Suprapubic skin (tissue), 4 donors: Measurements from ENCODE around the gene FILIP1L. TPM values are rescaled to one million over a fixed set of nuclear protein-coding genes. Genes with fewer than 3 reads are reported as not detected.

Source experiments
- DNase-seq, 2 donors: peaks; one replicate each; pipeline ENCODE4 v3.0.0-alpha.2; 2019; ENCODE audit warnings: low spot score in 2 of 2
- H3K27ac ChIP-seq: fragments of 200-600 bp; sonication (generic); one replicate; pipeline ENCODE4 v1.5.1; 2019
- H3K27me3 ChIP-seq: fragments of 200-600 bp; sonication (generic); one replicate; pipeline ENCODE4 v1.5.1; 2019
- H3K36me3 ChIP-seq: fragments of 200-600 bp; sonication (generic); one replicate; pipeline ENCODE4 v1.5.1; 2019
- H3K4me1 ChIP-seq: fragments of 200-600 bp; sonication (generic); one replicate; pipeline ENCODE4 v1.5.1; 2019
- H3K4me3 ChIP-seq: fragments of 200-600 bp; sonication (generic); one replicate; pipeline ENCODE4 v1.5.1; 2019; ENCODE audit warnings: mild to moderate bottlenecking
- H3K9me3 ChIP-seq: fragments of 200-600 bp; sonication (generic); one replicate; pipeline ENCODE4 v1.5.1; 2019
- EP300 ChIP-seq: sonication (generic); formaldehyde crosslinking; IDR thresholded peaks from one replicate; pipeline ENCODE4 v1.6.1; 2017; ENCODE audit warnings: antibody characterized with exemption
- POLR2A ChIP-seq, 2 donors: fragments of 450-650 bp; IDR thresholded peaks; one replicate each; pipeline ENCODE4 v1.6.1; 2017; ENCODE audit warnings: antibody characterized with exemption in 2 of 2, mild to moderate bottlenecking in 2 of 2, moderate library complexity in 2 of 2
- POLR2AphosphoS5 ChIP-seq, 3 donors: sonication (generic); formaldehyde crosslinking; IDR thresholded peaks; one replicate each; pipeline ENCODE4 v1.6.1; 2017; ENCODE audit warnings: antibody characterized with exemption in 3 of 3
- WGBS: methylation state at CpG from one replicate; pipeline ENCODE4 v1.1.5; 2018; 5-methylcytosine and 5-hydroxymethylcytosine counted together
- total RNA-seq, 4 donors: library from RNA; depleted of rRNA; stranded (reverse); fragments of >200 nt; gene quantifications; one replicate each; pipeline ENCODE4 v1.1.0, GENCODE V29; 2016
- TF ChIP-seq, protein P1 (sequence below), 2 donors: fragments of 200-600 bp in 1 of 2; fragments of 450-650 bp in 1 of 2; sonication (generic) in 1 of 2; IDR thresholded peaks; one replicate each; pipeline ENCODE4 v1.5.1; 2016 to 2019; ENCODE audit warnings: antibody characterized with exemption in 2 of 2, mild to moderate bottlenecking in 1 of 2, moderate library complexity in 1 of 2

The FILIP1L gene
- total RNA-seq, 4 donors from 2014 or later: 14.0 to 19.9 (median 15.9) TPM

DNA sequence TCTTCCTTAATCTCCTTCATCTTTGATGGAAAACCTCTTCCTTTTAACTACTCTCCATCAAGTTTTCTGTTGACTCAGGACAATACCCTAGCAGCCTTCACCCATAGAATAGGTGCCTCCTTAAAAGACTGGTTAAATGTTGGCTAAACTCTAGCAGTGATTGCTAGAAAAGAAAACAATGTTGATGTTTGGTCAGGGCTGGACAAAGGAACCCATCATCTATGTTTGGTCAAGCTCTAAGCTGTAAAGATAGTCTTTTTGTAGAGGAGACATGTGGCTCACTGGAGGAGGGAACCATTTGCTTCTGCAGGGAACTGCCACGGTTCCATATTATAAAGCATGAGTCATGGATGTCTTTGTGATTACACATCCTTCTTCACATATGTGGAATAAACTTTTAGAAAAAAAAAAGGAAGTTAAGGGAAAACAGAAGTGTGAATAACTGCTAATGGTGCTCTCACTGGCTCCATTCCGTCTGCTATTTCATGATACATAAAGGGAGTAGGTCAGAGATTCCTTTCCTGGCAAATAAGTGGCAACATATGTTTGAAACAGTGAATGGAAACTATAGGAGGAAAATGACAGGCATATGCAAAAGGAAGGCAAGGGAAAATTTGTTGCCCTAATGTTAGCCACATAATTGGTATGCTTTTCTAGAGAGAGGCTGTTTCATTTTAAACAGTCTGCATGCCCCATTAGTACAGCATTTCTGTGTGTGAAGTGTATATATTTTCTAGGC is 218.4 kb downstream of the FILIP1L start:
- Histone ChIP-seq H3K4me1 (peaks cover 5% of the 10 kb centered on the region), H3K4me3 (no peak overlapping the region), H3K27ac (no peak overlapping the region), H3K9me3 (no peaks in the 10 kb centered on the region), H3K27me3 (no peaks in the 10 kb centered on the region), H3K36me3 (no peaks in the 10 kb centered on the region)
- TF ChIP-seq POLR2AphosphoS5 (IDR thresholded peaks at IDR 0.05): no peak
- TF ChIP-seq, protein P1, sequence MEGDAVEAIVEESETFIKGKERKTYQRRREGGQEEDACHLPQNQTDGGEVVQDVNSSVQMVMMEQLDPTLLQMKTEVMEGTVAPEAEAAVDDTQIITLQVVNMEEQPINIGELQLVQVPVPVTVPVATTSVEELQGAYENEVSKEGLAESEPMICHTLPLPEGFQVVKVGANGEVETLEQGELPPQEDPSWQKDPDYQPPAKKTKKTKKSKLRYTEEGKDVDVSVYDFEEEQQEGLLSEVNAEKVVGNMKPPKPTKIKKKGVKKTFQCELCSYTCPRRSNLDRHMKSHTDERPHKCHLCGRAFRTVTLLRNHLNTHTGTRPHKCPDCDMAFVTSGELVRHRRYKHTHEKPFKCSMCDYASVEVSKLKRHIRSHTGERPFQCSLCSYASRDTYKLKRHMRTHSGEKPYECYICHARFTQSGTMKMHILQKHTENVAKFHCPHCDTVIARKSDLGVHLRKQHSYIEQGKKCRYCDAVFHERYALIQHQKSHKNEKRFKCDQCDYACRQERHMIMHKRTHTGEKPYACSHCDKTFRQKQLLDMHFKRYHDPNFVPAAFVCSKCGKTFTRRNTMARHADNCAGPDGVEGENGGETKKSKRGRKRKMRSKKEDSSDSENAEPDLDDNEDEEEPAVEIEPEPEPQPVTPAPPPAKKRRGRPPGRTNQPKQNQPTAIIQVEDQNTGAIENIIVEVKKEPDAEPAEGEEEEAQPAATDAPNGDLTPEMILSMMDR (IDR thresholded peaks at IDR 0.05): no peak
- TF ChIP-seq EP300: no peak
- TF ChIP-seq POLR2A (IDR thresholded peaks at IDR 0.05): no peak
- DNase-seq: no peak
- 39% methylated on average over 2 of the region's 2 CpGs for WGBS

DNA sequence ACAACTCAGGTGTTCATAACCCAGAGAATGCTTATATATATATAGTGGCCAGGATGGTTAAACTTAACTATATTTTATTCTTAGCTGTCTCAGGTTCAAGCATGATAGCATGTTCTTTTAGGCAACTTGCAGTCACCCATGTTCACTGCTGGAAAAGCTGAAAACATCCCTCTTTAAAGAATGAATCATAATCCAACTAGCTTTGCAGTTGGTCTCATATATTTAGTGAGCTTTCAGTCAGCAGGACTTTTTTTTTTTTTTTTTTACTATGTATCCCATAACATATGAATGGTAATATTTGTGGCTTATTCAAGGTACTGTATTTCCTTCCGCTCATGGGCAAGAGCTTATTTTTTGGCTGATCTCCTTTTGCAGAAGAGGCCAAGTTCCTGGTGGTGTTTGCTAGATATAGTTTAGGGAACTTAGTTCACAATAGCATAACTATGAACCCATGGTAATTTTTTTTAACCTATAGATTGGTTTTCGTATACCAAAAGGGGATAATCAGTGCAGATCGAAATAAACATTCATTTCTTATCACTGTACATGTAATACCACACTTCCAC is 219.1 kb downstream of the FILIP1L start:
- 84% methylated on average over 3 of the region's 3 CpGs for whole genome bisulfite sequencing

DNA sequence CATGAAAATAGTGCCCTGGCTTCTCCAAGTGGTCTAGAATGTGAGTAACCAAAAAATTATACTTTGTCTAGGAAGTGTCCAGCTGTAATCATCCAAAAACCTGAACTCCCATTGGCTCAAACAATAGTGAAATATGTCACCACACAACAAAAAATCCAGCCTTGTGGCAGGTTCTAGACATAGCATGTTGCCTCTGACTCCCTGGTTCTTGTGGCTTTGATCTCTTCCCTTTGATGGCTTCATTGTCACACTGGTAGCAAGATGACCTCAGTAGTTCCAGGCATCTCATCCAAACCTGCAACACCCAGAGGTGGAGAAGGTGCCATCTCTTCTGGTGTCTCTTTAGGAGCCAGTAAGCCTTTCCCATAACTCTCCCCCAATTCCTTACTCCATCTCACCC is 222.0 kb downstream of the FILIP1L start:
- TF ChIP-seq POLR2AphosphoS5 (IDR thresholded peaks at IDR 0.05) (no peak), EP300 (no peak), POLR2A (IDR thresholded peaks at IDR 0.05) (no peak)
- TF ChIP-seq, protein P1 (IDR thresholded peaks at IDR 0.05): no peak
- no peaks in the 10 kb centered on the region for H3K36me3 ChIP-seq

More for the DNA sequence above, 219.1 kb downstream of the FILIP1L start:
- no peak for DNase-seq
- Histone ChIP-seq H3K4me3 (no peak overlapping the region), H3K9me3 (no peaks in the 10 kb centered on the region), H3K27me3 (no peaks in the 10 kb centered on the region), H3K27ac (no peak overlapping the region), H3K36me3 (no peaks in the 10 kb centered on the region), H3K4me1 (no peaks in the 10 kb centered on the region)
- TF ChIP-seq, protein P1 (IDR thresholded peaks at IDR 0.05): no peak
- TF ChIP-seq POLR2A (IDR thresholded peaks at IDR 0.05): no peak
- TF ChIP-seq EP300: no peak
- TF ChIP-seq POLR2AphosphoS5 (IDR thresholded peaks at IDR 0.05): no peak

DNA sequence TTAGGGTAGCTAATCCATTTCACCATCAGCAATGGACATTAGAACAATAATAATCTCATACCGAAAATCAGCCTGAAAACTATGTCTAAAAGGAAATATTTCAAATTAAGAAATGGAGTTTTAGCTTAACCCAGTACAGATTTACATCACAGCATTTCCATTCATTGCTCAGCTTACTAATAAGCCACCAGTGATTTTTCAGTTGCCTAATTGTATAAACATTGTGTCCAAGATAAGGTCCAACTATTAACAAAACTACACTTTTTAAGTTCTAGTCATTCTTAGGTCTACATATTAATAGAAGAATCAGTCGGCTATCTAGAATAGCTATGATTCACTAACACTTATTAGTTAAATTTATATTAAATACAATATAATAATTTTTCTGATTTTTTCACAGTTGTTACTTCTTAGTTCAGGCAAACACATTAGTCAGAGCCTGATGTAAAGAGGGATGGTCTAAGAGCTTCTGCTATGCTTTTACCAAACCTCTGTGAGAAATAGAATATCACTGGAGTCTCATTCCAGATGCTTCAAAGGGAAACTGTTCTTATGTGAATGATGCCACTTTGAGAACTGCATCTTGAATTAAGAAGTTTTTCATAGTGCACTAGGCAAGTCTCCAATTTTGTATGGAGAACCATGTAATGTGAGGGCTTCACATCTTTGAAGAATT is 222.6 kb downstream of the FILIP1L start:
- H3K4me1 ChIP-seq: no peaks in the 10 kb centered on the region
- H3K4me3 ChIP-seq: no peak overlapping the region
- no peak overlapping the region for H3K27ac ChIP-seq
- DNase-seq: no peak
- H3K36me3 ChIP-seq: no peaks in the 10 kb centered on the region
- 95% methylated on average over 2 of the region's 2 CpGs for WGBS
- H3K27me3 ChIP-seq: no peaks in the 10 kb centered on the region
- TF ChIP-seq, protein P1 (IDR thresholded peaks at IDR 0.05): no peak
- TF ChIP-seq EP300: no peak
- no peak for TF ChIP-seq POLR2AphosphoS5 (IDR thresholded peaks at IDR 0.05)
- no peak for TF ChIP-seq POLR2A (IDR thresholded peaks at IDR 0.05)
- no peaks in the 10 kb centered on the region for H3K9me3 ChIP-seq

More for the DNA sequence above, 222.0 kb downstream of the FILIP1L start:
- H3K4me3 ChIP-seq: no peak overlapping the region
- H3K27ac ChIP-seq: no peak overlapping the region
- no peaks in the 10 kb centered on the region for H3K4me1 ChIP-seq
- no peaks in the 10 kb centered on the region for H3K9me3 ChIP-seq
- no peaks in the 10 kb centered on the region for H3K27me3 ChIP-seq
- DNase-seq: no peak

DNA sequence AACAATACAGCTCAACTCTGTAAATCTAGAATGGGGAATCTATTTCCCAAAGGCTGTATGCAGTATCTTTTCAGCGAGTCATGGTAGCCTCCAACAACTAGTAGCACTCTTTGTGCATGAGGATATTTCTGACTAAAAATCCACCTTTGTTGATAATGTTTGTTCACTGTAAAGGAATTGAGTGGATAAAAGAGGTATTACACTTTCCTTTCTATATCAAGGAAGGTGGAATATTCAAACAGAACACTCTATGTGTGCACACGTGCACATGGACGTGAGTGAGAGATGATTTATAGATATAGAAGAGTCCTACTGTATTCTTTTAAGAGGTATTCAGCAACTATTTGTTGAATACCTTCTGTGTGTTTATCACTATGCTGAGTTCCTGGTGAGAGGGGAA is 228.4 kb downstream of the FILIP1L start:
- Histone ChIP-seq H3K27ac (no peak overlapping the region), H3K9me3 (no peaks in the 10 kb centered on the region), H3K27me3 (no peaks in the 10 kb centered on the region), H3K36me3 (no peaks in the 10 kb centered on the region), H3K4me1 (peaks cover 17% of the 10 kb centered on the region), H3K4me3 (no peak overlapping the region)
- 96% methylated on average over 3 of the region's 3 CpGs for WGBS
- no peak for DNase-seq
- no peak for TF ChIP-seq POLR2A (IDR thresholded peaks at IDR 0.05)
- TF ChIP-seq EP300: no peak
- TF ChIP-seq, protein P1 (IDR thresholded peaks at IDR 0.05): no peak
- TF ChIP-seq POLR2AphosphoS5 (IDR thresholded peaks at IDR 0.05): no peak
